CD4-positive, CD25-positive, alpha-beta regulatory T cell (primary cell): ENCODE data around the gene DTWD2. TPM values are rescaled to one million over a fixed set of nuclear protein-coding genes. Genes with fewer than 3 reads are reported as not detected.

Source experiments
- ATAC-seq, 2 donors: fragments of 150-1000 bp; cut with Tn5 transposase; one replicate each; pipeline ENCODE4 v1.10.0; 2021; ENCODE audit warnings: low read depth in 2 of 2, moderate number of reproducible peaks in 2 of 2, moderate library complexity in 1 of 2
- DNase-seq, 3 donors: peaks; one replicate each; pipeline versions ENCODE4 v3.0.0 to v3.0.0-alpha.2; 2012 to 2022; ENCODE audit warnings: mixed read lengths in 1 of 3
- H3K27ac ChIP-seq: one replicate; pipeline ENCODE4 v1.7.0; 2013; ENCODE audit warnings: mild to moderate bottlenecking, low read length; ENCODE audit not compliant: insufficient read depth, poor library complexity, severe bottlenecking
- H3K27me3 ChIP-seq: one replicate; pipeline ENCODE4 v1.7.0; 2013; ENCODE audit warnings: low read length; ENCODE audit not compliant: control insufficient read depth, insufficient read depth
- H3K36me3 ChIP-seq: one replicate; pipeline ENCODE4 v1.7.0; 2013; ENCODE audit warnings: mild to moderate bottlenecking, low read length, moderate library complexity; ENCODE audit not compliant: control insufficient read depth, insufficient read depth
- H3K4me1 ChIP-seq: 2 replicates; pipeline ENCODE4 v1.7.0; 2013; ENCODE audit warnings: mild to moderate bottlenecking, low read length; ENCODE audit not compliant: insufficient read depth, control insufficient read depth, poor library complexity, severe bottlenecking
- H3K4me3 ChIP-seq: one replicate; pipeline ENCODE4 v1.7.0; 2013; ENCODE audit warnings: low read depth, mild to moderate bottlenecking, low read length, moderate library complexity
- H3K9me3 ChIP-seq, 2 experiments: 1 replicate in 1 of 2; 2 replicates in 1 of 2; pipeline ENCODE4 v1.7.0; 2013; ENCODE audit warnings: low read length in 2 of 2, mild to moderate bottlenecking in 1 of 2, moderate library complexity in 1 of 2; ENCODE audit not compliant: control insufficient read depth in 2 of 2
- H3K27ac Mint-ChIP-seq, 3 donors: one replicate each; pipeline ENCODE4 v1.8.0; 2020 to 2022; ENCODE audit warnings: mild to moderate bottlenecking in 3 of 3, mixed read lengths in 3 of 3, moderate library complexity in 2 of 3
- H3K27me3 Mint-ChIP-seq: one replicate; pipeline ENCODE4 v1.8.0; 2022; ENCODE audit warnings: mild to moderate bottlenecking, mixed read lengths
- H3K36me3 Mint-ChIP-seq: one replicate; pipeline ENCODE4 v1.8.0; 2020; ENCODE audit warnings: mixed read lengths
- H3K4me1 Mint-ChIP-seq, 4 donors: one replicate each; pipeline ENCODE4 v1.8.0; 2020 to 2022; ENCODE audit warnings: mixed read lengths in 4 of 4, mild to moderate bottlenecking in 1 of 4
- H3K4me3 Mint-ChIP-seq, 4 donors: one replicate each; pipeline ENCODE4 v1.8.0; 2020 to 2022; ENCODE audit warnings: mild to moderate bottlenecking in 4 of 4, mixed read lengths in 4 of 4, moderate library complexity in 3 of 4
- H3K9me3 Mint-ChIP-seq, 7 donors: one replicate each; pipeline ENCODE4 v1.8.0; 2020 to 2022; ENCODE audit warnings: mixed read lengths in 7 of 7, mild to moderate bottlenecking in 3 of 7, moderate library complexity in 2 of 7
- polyA plus RNA-seq, 4 donors: library from polyadenylated mRNA; unstranded; fragments of 300-500 nt; fragmentation: Illumina TruSeq; gene quantifications; one replicate each; pipeline ENCODE4 v1.2.3, GENCODE V29; 2021
- total RNA-seq: library from RNA; stranded (reverse); gene quantifications from one replicate; pipeline ENCODE4 v1.2.3, GENCODE V29; 2022

DTWD2 gene, protein sequence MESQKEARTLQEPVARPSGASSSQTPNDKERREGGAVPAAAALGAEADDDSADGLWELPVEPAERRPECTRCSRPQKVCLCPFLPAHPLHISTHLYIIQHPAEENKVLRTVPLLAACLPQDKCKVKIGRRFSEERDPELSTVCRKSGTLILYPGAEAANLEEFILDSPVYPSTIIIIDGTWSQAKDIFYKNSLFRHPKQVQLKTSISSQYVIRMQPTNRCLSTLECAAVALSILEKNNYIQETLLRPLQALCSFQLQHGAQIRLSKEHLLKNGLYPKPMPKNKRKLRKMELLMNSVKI
- total RNA-seq (1.6 TPM), polyA plus RNA-seq (1 to 10 TPM in 3 of 4 donors, under 1 TPM in 1; 0.88 to 1.7 (median 1.6) TPM)

GRCh38 chr5:118987988-118988865 is at the start of gene DTWD2:
Gene DTWD2 (minus strand): TSS chr5:118988547. CDS start chr5:118988511, 36 bp downstream.
- H3K4me3 ChIP-seq, result peak within 1 kb of the TSS; percentile 89
- peak within 1 kb of the TSS; percentile 83 to 91 (median 88) for H3K4me3 Mint-ChIP-seq
- DNase-seq, result peak; percentile 79 to 95 (median 92)
- H3K36me3 ChIP-seq, result no peaks in the 10 kb centered on the region
- no peaks in the 10 kb centered on the region for H3K27me3 ChIP-seq
- no peaks in the 10 kb centered on the region for H3K9me3 ChIP-seq
- H3K27ac ChIP-seq, result peak within 1 kb of the TSS; percentile 67
- H3K27me3 Mint-ChIP-seq, result peaks cover 9% of the 10 kb centered on the region
- ATAC-seq, result peak; percentile 93 to 94
- peak within 1 kb of the TSS; percentile 7 to 72 (median 45) for H3K27ac Mint-ChIP-seq
- peaks cover 0 to 19% (median 8%) of the 10 kb centered on the region in 4 donors for H3K4me1 Mint-ChIP-seq
- peaks cover 0 to 7% (median 2%) of the 10 kb centered on the region in 7 donors for H3K9me3 Mint-ChIP-seq
- peaks cover 15% of the 10 kb centered on the region for H3K4me1 ChIP-seq
- no peaks in the 10 kb centered on the region for H3K36me3 Mint-ChIP-seq

DNA sequence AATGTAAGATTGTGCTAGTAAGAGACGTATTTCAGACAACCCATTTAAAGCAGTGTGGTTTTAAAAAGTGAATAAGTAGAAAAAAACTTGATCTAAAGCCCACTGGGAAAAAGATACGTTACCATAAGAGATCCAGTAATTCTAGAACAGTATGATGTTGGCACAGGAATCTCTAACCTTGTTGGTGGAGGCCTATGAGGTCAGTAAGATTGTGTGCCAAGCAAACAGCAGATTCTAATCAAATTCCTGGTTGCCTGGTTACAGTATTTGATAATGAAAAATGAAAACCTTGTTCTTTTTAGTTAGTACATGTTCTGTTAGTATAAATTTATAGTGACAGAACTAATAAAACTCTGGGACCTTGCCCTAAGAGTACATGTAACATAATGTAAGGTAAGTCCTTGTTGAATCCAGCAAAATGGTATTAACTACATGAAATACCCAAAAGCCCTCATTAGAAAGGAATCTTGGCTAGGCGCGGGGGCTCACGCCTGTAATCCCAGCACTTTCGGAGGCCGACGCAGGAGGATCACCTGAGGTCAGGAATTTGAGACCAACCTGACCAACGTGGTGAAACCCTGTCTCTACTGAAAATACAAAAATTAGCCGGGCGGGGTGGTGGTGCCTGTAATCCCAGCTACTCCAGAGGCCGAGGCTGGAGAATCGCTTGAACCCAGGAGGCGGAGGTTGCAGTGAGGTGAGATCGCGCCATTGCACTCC is 49.3 kb upstream of the DTWD2 start:
- Mint-ChIP-seq H3K4me1 (peaks cover 1 to 6% (median 5%) of the 10 kb centered on the region in 4 donors), H3K27me3 (no peaks in the 10 kb centered on the region), H3K27ac (peak overlapping the region in 1 of 3 donors; percentile 44), H3K4me3 (no peak overlapping the region), H3K36me3 (no peaks in the 10 kb centered on the region), H3K9me3 (no peaks in the 10 kb centered on the region)
- no peak overlapping the region for H3K27ac ChIP-seq
- ATAC-seq (no peak), DNase-seq (no peak)
- H3K27me3 ChIP-seq, result no peaks in the 10 kb centered on the region
- H3K36me3 ChIP-seq, result no peaks in the 10 kb centered on the region
- no peaks in the 10 kb centered on the region for H3K4me1 ChIP-seq
- no peaks in the 10 kb centered on the region for H3K9me3 ChIP-seq
- H3K4me3 ChIP-seq, result no peak overlapping the region

GRCh38 chr5:119036101-119036762 is 47.9 kb upstream of the DTWD2 start:
- H3K4me3 Mint-ChIP-seq, result no peak overlapping the region
- H3K27ac Mint-ChIP-seq, result no peak overlapping the region
- no peak for DNase-seq
- H3K4me1 ChIP-seq, result peaks cover 11% of the 10 kb centered on the region
- H3K36me3 Mint-ChIP-seq, result no peaks in the 10 kb centered on the region
- H3K9me3 ChIP-seq, result no peaks in the 10 kb centered on the region
- H3K4me3 ChIP-seq, result no peak overlapping the region
- no peak for ATAC-seq
- H3K36me3 ChIP-seq, result no peaks in the 10 kb centered on the region
- H3K9me3 Mint-ChIP-seq, result no peaks in the 10 kb centered on the region
- H3K4me1 Mint-ChIP-seq, result peaks cover 15 to 19% (median 17%) of the 10 kb centered on the region in 4 donors
- no peaks in the 10 kb centered on the region for H3K27me3 ChIP-seq
- H3K27ac ChIP-seq, result no peak overlapping the region
- no peaks in the 10 kb centered on the region for H3K27me3 Mint-ChIP-seq

DNA sequence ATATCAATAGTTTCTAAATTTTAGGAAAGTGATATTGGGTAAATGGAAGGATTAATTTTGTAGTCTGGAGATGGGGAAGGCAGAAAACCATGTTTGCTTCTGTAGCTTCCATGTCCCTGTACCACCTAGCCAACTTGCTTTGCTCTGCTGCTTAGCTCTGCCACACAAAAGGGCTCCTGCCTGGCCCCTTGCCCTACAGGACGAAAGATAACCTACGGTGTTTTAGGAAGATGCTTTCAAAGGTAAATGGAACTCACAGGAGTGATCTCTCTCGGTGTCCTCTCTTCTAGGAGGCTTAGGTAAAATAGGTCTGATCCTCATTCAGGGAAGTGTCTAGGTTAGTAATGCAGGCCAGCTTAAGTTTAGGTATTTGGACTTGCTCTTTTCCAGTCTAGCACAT is 44.8 kb upstream of the DTWD2 start:
- DNase-seq, result no peak
- no peak overlapping the region for H3K4me3 ChIP-seq

DNA sequence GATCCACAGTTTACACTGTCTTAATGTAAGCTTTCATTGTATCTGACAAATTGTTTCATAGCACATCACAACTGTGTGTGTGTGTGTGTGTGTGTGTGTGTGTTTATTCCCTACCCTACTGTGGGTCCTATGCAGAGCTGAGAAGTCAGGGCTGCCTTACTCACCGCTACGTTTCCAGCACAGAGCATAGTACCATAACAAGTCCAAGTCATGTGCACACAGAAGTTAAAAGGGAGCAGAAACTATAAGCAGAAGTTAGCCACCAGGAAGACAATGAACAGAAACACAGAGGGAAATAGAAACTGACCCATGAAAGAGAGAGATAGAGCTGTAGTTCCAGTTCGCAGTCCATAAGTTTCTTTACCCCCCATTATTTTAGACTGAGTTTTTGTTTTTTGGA is 44.3 kb upstream of the DTWD2 start:
- DNase-seq (no peak), ATAC-seq (no peak)
- H3K27me3 Mint-ChIP-seq, result no peaks in the 10 kb centered on the region
- H3K9me3 Mint-ChIP-seq, result peaks cover 0 to 2% (median 0%) of the 10 kb centered on the region in 7 donors
- Histone ChIP-seq H3K27ac (no peak overlapping the region), H3K4me3 (no peak overlapping the region), H3K27me3 (no peaks in the 10 kb centered on the region), H3K9me3 (no peaks in the 10 kb centered on the region), H3K4me1 (peaks cover 16% of the 10 kb centered on the region), H3K36me3 (no peaks in the 10 kb centered on the region)
- no peak overlapping the region for H3K4me3 Mint-ChIP-seq
- peak overlapping the region in 2 of 3 donors; percentile 78 to 89 for H3K27ac Mint-ChIP-seq
- peaks cover 5% of the 10 kb centered on the region for H3K36me3 Mint-ChIP-seq
- peaks cover 20 to 27% (median 23%) of the 10 kb centered on the region in 4 donors for H3K4me1 Mint-ChIP-seq

More for the DNA sequence above, 44.8 kb upstream of the DTWD2 start:
- no peak overlapping the region for H3K4me3 Mint-ChIP-seq
- no peaks in the 10 kb centered on the region for H3K27me3 Mint-ChIP-seq
- peaks cover 5% of the 10 kb centered on the region for H3K36me3 Mint-ChIP-seq
- Histone ChIP-seq H3K4me1 (peaks cover 16% of the 10 kb centered on the region), H3K27ac (no peak overlapping the region), H3K9me3 (no peaks in the 10 kb centered on the region), H3K27me3 (no peaks in the 10 kb centered on the region), H3K36me3 (no peaks in the 10 kb centered on the region)
- ATAC-seq, result no peak
- no peak overlapping the region for H3K27ac Mint-ChIP-seq
- peaks cover 20 to 27% (median 23%) of the 10 kb centered on the region in 4 donors for H3K4me1 Mint-ChIP-seq
- peaks cover 0 to 2% (median 0%) of the 10 kb centered on the region in 7 donors for H3K9me3 Mint-ChIP-seq

DNA sequence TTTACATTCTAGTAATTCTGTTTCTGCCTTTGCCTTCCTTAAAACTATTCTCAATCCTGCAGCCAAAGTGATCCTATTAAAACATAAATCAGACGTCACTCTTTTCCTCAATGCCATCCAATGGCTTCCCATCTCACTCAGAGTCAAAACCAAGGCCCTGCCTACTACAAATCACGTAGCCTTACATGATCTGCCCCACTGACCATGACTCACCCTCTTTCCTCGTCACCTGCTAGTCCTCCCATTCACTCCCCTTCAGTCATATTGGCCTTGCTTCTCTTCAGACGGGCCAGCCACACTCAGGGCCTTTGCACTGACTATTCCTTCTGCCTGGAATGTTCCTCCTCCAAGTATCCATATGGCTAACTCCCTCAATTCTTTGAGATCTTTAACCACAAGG is 43.6 kb upstream of the DTWD2 start:
- peak overlapping the region; percentile 52 for H3K27ac ChIP-seq
- Mint-ChIP-seq H3K36me3 (peaks cover 5% of the 10 kb centered on the region), H3K4me1 (peaks cover 20 to 27% (median 23%) of the 10 kb centered on the region in 4 donors), H3K27ac (peak overlapping the region; percentile 42 to 89 (median 78)), H3K9me3 (peaks cover 0 to 2% (median 0%) of the 10 kb centered on the region in 7 donors), H3K27me3 (no peaks in the 10 kb centered on the region), H3K4me3 (peak overlapping the region in 3 of 4 donors; percentile 12 to 48 (median 42))
- peak overlapping the region; percentile 49 for H3K4me3 ChIP-seq
- H3K9me3 ChIP-seq, result no peaks in the 10 kb centered on the region
- no peaks in the 10 kb centered on the region for H3K36me3 ChIP-seq
- DNase-seq, result peak in 1 of 3 donors; percentile 21
- H3K4me1 ChIP-seq, result peaks cover 16% of the 10 kb centered on the region
- peak; percentile 38 to 60 for ATAC-seq
- H3K27me3 ChIP-seq, result no peaks in the 10 kb centered on the region
